T-helper 17 cell (primary cell): Measurements from ENCODE around the gene IFIT5. TPM values are rescaled to one million over a fixed set of nuclear protein-coding genes. Genes with fewer than 3 reads are reported as not detected.

Experiments
- ATAC-seq: fragments of 150-1000 bp; cut with Tn5 transposase; 2 replicates; pipeline ENCODE4 v1.10.0; 2021; ENCODE audit warnings: mild to moderate bottlenecking, moderate library complexity
- DNase-seq, 3 donors: peaks; one replicate each; pipeline versions ENCODE4 v3.0.0 to v3.0.0-alpha.2; 2020 to 2021
- H3K9me3 ChIP-seq: one replicate; pipeline ENCODE4 v1.7.0; 2013; ENCODE audit warnings: low read length, mild to moderate bottlenecking; ENCODE audit not compliant: control insufficient read depth, poor library complexity, severe bottlenecking
- H3K27ac Mint-ChIP-seq: one replicate; pipeline ENCODE4 v1.8.0; 2022; ENCODE audit warnings: mild to moderate bottlenecking, moderate library complexity, mixed read lengths
- H3K27me3 Mint-ChIP-seq: one replicate; pipeline ENCODE4 v1.8.0; 2022; ENCODE audit warnings: mixed read lengths
- H3K36me3 Mint-ChIP-seq: one replicate; pipeline ENCODE4 v1.8.0; 2022; ENCODE audit warnings: low read depth, mixed read lengths
- H3K4me1 Mint-ChIP-seq: one replicate; pipeline ENCODE4 v1.8.0; 2022; ENCODE audit warnings: mild to moderate bottlenecking, mixed read lengths
- H3K4me3 Mint-ChIP-seq: one replicate; pipeline ENCODE4 v1.8.0; 2022; ENCODE audit warnings: mild to moderate bottlenecking, moderate library complexity, mixed read lengths
- total RNA-seq, 4 donors: library from RNA in 2 of 4; stranded (reverse) in 2 of 4; gene quantifications; one replicate each; pipeline ENCODE4 v1.2.3 and lab custom pipeline; 2022 to 2026

The IFIT5 gene, protein sequence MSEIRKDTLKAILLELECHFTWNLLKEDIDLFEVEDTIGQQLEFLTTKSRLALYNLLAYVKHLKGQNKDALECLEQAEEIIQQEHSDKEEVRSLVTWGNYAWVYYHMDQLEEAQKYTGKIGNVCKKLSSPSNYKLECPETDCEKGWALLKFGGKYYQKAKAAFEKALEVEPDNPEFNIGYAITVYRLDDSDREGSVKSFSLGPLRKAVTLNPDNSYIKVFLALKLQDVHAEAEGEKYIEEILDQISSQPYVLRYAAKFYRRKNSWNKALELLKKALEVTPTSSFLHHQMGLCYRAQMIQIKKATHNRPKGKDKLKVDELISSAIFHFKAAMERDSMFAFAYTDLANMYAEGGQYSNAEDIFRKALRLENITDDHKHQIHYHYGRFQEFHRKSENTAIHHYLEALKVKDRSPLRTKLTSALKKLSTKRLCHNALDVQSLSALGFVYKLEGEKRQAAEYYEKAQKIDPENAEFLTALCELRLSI
- total RNA-seq (10 to 100 TPM; 12.7 to 15.2 TPM), total RNA-seq (lab: John Stamatoyannopoulos, UW) (58.4 to 65.4 reads per million in 2 donors)

DNA sequence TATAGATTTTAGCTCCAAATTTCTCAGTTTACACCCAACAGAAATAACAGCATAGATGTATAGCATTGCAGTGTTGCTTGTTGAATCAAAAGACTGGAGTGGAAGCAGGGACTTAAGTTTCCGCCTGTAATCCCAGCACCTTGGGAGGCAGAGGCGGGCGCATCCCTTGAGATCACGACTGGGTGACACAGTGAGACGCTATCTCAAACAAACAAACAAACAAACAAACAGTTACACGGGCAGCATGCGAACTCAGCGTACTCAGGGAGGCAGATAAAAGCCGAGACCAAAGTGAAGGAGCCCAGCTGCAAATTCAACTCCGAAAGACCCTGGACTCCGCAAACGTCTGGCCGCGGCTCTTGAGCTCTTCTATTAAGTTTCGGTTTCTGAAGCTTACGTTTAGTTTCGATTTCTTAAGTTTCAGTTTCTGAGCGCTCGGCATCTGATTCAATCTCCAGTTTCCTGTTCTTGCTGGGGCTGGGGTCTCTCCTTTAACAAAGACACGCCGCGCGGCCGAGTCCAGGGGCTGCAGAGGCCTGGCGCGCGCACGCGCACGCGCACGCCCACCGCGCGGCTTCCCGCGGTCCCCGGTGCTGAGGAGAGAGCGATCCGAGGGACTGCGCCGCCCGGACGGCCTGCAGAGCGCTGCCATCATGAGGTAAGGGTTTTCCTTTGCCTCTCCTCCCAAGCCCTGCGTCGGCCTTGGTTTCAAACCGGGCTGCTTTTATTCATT is at the start of gene IFIT5:
IFIT5 (plus strand) TSS at position 423 of the 733 bp plus-strand sequence; CDS start at position 654, 231 bp downstream.
- Mint-ChIP-seq H3K36me3 (peaks cover 5% of the 10 kb centered on the region), H3K4me1 (peaks cover 39% of the 10 kb centered on the region)

DNA sequence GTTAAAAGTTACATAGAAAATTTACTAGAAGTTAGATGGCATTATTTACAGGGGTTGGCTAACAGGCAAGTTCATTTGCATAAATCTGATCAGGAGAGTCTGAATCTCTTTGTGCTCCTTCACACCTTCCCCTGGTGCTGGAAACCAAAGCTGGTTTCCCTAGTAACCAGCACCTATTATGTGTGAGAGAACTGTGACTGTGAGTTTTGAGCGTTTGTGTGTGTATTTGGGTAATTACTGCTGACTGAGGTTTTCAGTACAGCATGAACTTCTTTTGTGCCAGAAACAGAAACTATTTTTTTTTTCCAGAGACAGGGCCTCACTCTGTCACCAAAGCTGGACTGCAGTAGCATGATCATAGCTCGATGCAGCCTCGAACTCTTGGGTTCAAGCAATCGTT is 46.8 kb upstream of the IFIT5 start:
- Mint-ChIP-seq H3K4me1 (peaks cover 28% of the 10 kb centered on the region), H3K4me3 (no peak overlapping the region), H3K27ac (peak overlapping the region; percentile 27), H3K27me3 (peaks cover under 1% of the 10 kb centered on the region), H3K36me3 (no peaks in the 10 kb centered on the region)
- DNase-seq = no peak
- ATAC-seq = peak; percentile 79
- no peaks in the 10 kb centered on the region for H3K9me3 ChIP-seq

More for the DNA sequence above, at the start of gene IFIT5:
- H3K9me3 ChIP-seq = no peaks in the 10 kb centered on the region
- DNase-seq = peak; percentile 47 to 64 (median 60)
- peak; percentile 86 for ATAC-seq
- no peaks in the 10 kb centered on the region for H3K27me3 Mint-ChIP-seq
- H3K4me3 Mint-ChIP-seq = peak within 1 kb of the TSS; percentile 98
- H3K27ac Mint-ChIP-seq = peak within 1 kb of the TSS; percentile 98

GRCh38 chr10:89368129-89368528 is 46.2 kb upstream of the IFIT5 start:
- H3K9me3 ChIP-seq = no peaks in the 10 kb centered on the region
- Mint-ChIP-seq H3K27me3 (peaks cover 5% of the 10 kb centered on the region), H3K27ac (peak overlapping the region; percentile 27), H3K4me1 (peaks cover 28% of the 10 kb centered on the region), H3K36me3 (no peaks in the 10 kb centered on the region), H3K4me3 (no peak overlapping the region)
- DNase-seq (no peak), ATAC-seq (no peak)

- H3K4me3 Mint-ChIP-seq = no peak overlapping the region
- peak; percentile 58 for ATAC-seq
Measured at GRCh38 chr10:89369156-89370105, 44.9 kb upstream of the IFIT5 start.

DNA sequence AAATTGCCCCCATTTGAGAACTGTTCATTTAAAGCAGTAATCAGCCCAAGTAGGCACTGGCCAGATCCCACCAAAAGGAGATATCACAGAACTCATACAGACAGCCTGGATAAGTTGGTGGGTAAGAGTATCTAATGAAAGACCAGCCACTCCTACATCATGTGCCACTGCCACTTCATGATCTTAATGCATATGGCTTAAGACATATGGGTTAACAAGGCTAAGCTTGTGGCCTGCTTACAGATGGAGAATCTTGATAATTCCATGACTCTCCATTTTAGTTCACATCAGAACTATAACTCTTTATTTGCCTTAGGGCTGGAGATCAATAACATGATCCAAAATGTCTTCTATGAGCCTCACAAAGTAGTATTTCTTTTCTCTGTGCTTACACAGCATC is 43.3 kb upstream of the IFIT5 start:
- no peaks in the 10 kb centered on the region for H3K36me3 Mint-ChIP-seq
- DNase-seq = no peak
- peaks cover 12% of the 10 kb centered on the region for H3K27me3 Mint-ChIP-seq
- no peak overlapping the region for H3K4me3 Mint-ChIP-seq
- no peak for ATAC-seq
- no peaks in the 10 kb centered on the region for H3K9me3 ChIP-seq
- no peak overlapping the region for H3K27ac Mint-ChIP-seq
- H3K4me1 Mint-ChIP-seq = peaks cover 19% of the 10 kb centered on the region

More at GRCh38 chr10:89369156-89370105, 44.9 kb upstream of the IFIT5 start:
- peaks cover 23% of the 10 kb centered on the region for H3K4me1 Mint-ChIP-seq
- H3K27me3 Mint-ChIP-seq = peaks cover 8% of the 10 kb centered on the region
- no peaks in the 10 kb centered on the region for H3K36me3 Mint-ChIP-seq
- no peak for DNase-seq
- H3K27ac Mint-ChIP-seq = peak overlapping the region; percentile 43
- no peaks in the 10 kb centered on the region for H3K9me3 ChIP-seq

DNA sequence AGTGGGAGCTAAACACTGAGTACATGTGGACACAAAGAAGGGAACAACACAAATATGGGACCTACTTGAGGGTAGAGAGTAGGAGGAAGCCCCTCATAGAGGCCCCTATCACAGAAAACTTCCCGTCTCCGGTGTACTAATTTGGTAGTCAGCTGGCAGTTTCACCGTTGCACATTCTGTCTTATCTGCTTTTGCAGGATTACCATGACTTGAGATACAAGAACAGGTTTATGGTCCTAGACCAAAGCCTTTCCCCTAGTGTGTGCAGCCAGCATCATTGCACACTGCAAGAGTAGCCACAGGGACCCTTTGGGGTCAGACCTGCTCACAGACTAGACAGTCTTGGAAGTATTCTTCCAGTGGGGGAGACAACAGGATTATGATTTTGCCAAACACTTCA is 42.4 kb upstream of the IFIT5 start:
- no peaks in the 10 kb centered on the region for H3K36me3 Mint-ChIP-seq
- ATAC-seq (no peak), DNase-seq (no peak)
- peaks cover 12% of the 10 kb centered on the region for H3K27me3 Mint-ChIP-seq
- H3K27ac Mint-ChIP-seq = no peak overlapping the region
- no peak overlapping the region for H3K4me3 Mint-ChIP-seq
- H3K9me3 ChIP-seq = no peaks in the 10 kb centered on the region
- H3K4me1 Mint-ChIP-seq = peaks cover 19% of the 10 kb centered on the region

DNA sequence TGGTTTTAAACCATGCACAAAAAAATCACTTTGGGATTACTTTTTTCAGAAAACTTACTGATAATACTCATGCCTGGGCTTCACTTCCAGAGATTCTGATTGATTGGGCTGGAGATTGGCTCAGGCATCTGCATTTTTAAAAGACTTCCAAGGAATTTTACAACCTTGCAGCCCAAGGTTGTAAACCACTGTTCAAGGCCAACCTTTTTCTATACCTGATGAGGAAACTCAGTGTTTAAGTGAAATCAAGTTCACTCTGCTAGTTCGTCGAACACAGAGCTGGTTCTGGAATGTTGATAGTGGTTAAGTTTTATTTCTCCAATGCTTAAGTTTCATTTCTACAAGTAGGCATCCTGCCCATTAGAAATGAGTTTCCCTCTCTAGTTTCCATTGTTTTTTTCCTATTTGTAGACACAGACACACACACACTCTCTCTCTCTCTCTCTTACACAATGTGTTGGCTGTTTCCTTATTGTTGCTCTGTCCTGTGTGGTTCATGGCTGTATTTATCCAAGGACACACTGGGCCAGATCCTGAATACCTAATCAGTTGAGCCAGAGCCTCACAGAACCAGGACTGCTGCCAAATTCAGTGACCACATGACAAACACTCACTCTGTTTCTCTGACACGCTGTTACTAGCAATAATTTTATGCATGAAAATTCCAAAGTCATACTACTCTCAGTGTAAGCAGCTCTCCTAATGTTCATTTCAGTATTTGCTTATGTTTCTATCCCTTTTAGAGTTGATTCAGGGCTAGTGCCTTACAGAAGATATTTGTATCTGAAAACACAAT is 40.3 kb upstream of the IFIT5 start:
- Mint-ChIP-seq H3K36me3 (no peaks in the 10 kb centered on the region), H3K4me3 (no peak overlapping the region), H3K27ac (no peak overlapping the region), H3K4me1 (peaks cover 5% of the 10 kb centered on the region), H3K27me3 (peaks cover 12% of the 10 kb centered on the region)
- DNase-seq (no peak), ATAC-seq (no peak)
- no peaks in the 10 kb centered on the region for H3K9me3 ChIP-seq

DNA sequence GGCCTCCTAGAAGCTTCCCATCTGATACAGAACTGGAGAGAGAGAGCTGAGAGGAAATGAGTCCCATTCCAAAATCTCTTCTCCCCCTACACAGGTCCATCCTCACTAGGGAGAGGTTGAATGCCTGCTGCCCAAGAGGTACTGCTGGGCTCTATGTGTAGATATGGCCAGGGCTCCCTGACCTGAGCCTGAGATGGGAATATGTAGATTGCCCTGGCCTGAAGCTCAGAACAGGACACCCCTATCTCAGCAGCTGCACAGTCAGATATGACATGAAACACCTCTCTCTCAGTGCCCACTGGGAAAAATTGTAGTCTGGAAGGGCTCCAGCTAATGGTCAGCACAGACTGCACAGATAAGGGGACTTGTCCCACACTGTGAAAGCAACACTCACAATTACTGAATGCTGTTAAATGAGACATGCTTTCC is 39.6 kb upstream of the IFIT5 start:
- Mint-ChIP-seq H3K27ac (no peak overlapping the region), H3K4me1 (no peaks in the 10 kb centered on the region), H3K27me3 (peaks cover 12% of the 10 kb centered on the region), H3K4me3 (no peak overlapping the region), H3K36me3 (no peaks in the 10 kb centered on the region)
- no peaks in the 10 kb centered on the region for H3K9me3 ChIP-seq
- no peak for ATAC-seq
- no peak for DNase-seq

GRCh38 chr10:89377705-89378637 is 36.4 kb upstream of the IFIT5 start, which contains the start of gene IFIT1B:
IFIT1B (plus strand) TSS chr10:89378056; CDS start chr10:89378136, 80 bp downstream.
- DNase-seq (no peak), ATAC-seq (no peak)
- Mint-ChIP-seq H3K27me3 (peaks cover 8% of the 10 kb centered on the region), H3K4me1 (no peaks in the 10 kb centered on the region), H3K27ac (no peak within 1 kb of the TSS), H3K4me3 (no peak within 1 kb of the TSS), H3K36me3 (no peaks in the 10 kb centered on the region)
- no peaks in the 10 kb centered on the region for H3K9me3 ChIP-seq

GRCh38 chr10:89379103-89379502 is 35.3 kb upstream of the IFIT5 start:
- no peak overlapping the region for H3K27ac Mint-ChIP-seq
- no peaks in the 10 kb centered on the region for H3K4me1 Mint-ChIP-seq
- no peak overlapping the region for H3K4me3 Mint-ChIP-seq
- DNase-seq = no peak
- no peaks in the 10 kb centered on the region for H3K9me3 ChIP-seq
- H3K36me3 Mint-ChIP-seq = no peaks in the 10 kb centered on the region
- peaks cover 7% of the 10 kb centered on the region for H3K27me3 Mint-ChIP-seq
- no peak for ATAC-seq

GRCh38 chr10:89382757-89383156 is 31.6 kb upstream of the IFIT5 start:
- H3K27me3 Mint-ChIP-seq = no peaks in the 10 kb centered on the region
- ATAC-seq (no peak), DNase-seq (no peak)
- H3K9me3 ChIP-seq = no peaks in the 10 kb centered on the region
- H3K27ac Mint-ChIP-seq = no peak overlapping the region
- H3K4me3 Mint-ChIP-seq = no peak overlapping the region
- H3K36me3 Mint-ChIP-seq = no peaks in the 10 kb centered on the region
- H3K4me1 Mint-ChIP-seq = no peaks in the 10 kb centered on the region
